HEK293 (cell line): ENCODE results near the gene ITPKC.

ENCODE experiments used
- CTCF ChIA-PET: fragments of 350-600 bp; formaldehyde crosslinking; extraction: SDS; loops from one replicate; lab custom pipeline; 2021; ENCODE audit warnings: antibody characterized with exemption; lab: Yijun Ruan, JAX
- POLR2A ChIA-PET: fragments of 300-600 bp; formaldehyde crosslinking; extraction: SDS; loops from one replicate; lab custom pipeline; 2020; ENCODE audit warnings: antibody characterized with exemption, inconsistent platforms; lab: Yijun Ruan, JAX
- H3K27ac ChIP-seq: fragments of 200-500 bp; sonication (Bioruptor generic); 2 replicates; pipeline ENCODE4 v1.5.1; 2014; ENCODE audit warnings: low read depth, low read length, control low read depth, inconsistent platforms; ENCODE audit errors: extremely low read depth
- H3K36me3 ChIP-seq, 2 experiments: fragments of 200-500 bp in 1 of 2; sonication (Bioruptor generic) in 1 of 2; 1 replicate in 1 of 2; 2 replicates in 1 of 2; pipeline ENCODE4 v1.5.1; 2014 to 2017; ENCODE audit warnings: inconsistent platforms in 2 of 2, low read length in 2 of 2; ENCODE audit not compliant: control insufficient read depth in 2 of 2, insufficient read depth in 1 of 2
- H3K4me1 ChIP-seq: fragments of 200-500 bp; sonication (Bioruptor generic); 2 replicates; pipeline ENCODE4 v1.5.1; 2014; ENCODE audit warnings: mild to moderate bottlenecking, low read length, inconsistent platforms; ENCODE audit not compliant: control insufficient read depth, insufficient read depth
- H3K4me3 ChIP-seq: 2 replicates; pipeline ENCODE4 v1.5.1; 2011; ENCODE audit warnings: low read depth, mild to moderate bottlenecking, control low read depth, low read length, moderate library complexity
- H3K9me3 ChIP-seq: fragments of 200-500 bp; sonication (Bioruptor generic); 2 replicates; pipeline ENCODE4 v1.5.1; 2014; ENCODE audit warnings: low read depth, low read length, inconsistent platforms; ENCODE audit not compliant: control insufficient read depth, insufficient read depth
- CTCF ChIP-seq: fragments of 450-650 bp; formaldehyde crosslinking; IDR thresholded peaks from 2 replicates; pipeline ENCODE4 v1.5.1; 2016; ENCODE audit warnings: missing biosample characterization, missing genetic modification characterization
- HOXD13 ChIP-seq: sonication (generic); formaldehyde crosslinking; IDR thresholded peaks from 2 replicates; pipeline ENCODE4 v1.8.0; 2022; ENCODE audit warnings: missing genetic modification reagents, borderline replicate concordance
- PRDM4 ChIP-seq: fragments of 450-650 bp; formaldehyde crosslinking; IDR thresholded peaks from 2 replicates; pipeline ENCODE4 v1.5.1; 2017; ENCODE audit warnings: missing biosample characterization, missing genetic modification characterization
- SP2 ChIP-seq: fragments of 450-650 bp; formaldehyde crosslinking; IDR thresholded peaks from 2 replicates; pipeline ENCODE4 v1.5.1; 2016; ENCODE audit warnings: missing biosample characterization, missing genetic modification characterization
- YY1 ChIP-seq: fragments of 450-650 bp; formaldehyde crosslinking; IDR thresholded peaks from 2 replicates; pipeline ENCODE4 v1.5.1; 2018; ENCODE audit warnings: missing biosample characterization, missing genetic modification characterization
- ZNF175 ChIP-seq: fragments of 450-650 bp; formaldehyde crosslinking; IDR thresholded peaks from 2 replicates; pipeline ENCODE4 v1.5.1; 2016; ENCODE audit warnings: missing biosample characterization, missing genetic modification characterization
- ZNF184 ChIP-seq: fragments of 450-650 bp; IDR thresholded peaks from 2 replicates; pipeline ENCODE4 v1.5.1; 2018; ENCODE audit warnings: missing biosample characterization, mild to moderate bottlenecking, missing genetic modification characterization
- ZNF24 ChIP-seq: fragments of 450-650 bp; formaldehyde crosslinking; IDR thresholded peaks from 2 replicates; pipeline ENCODE4 v1.5.1; 2016; ENCODE audit warnings: missing biosample characterization, missing genetic modification characterization
- ZNF311 ChIP-seq: fragments of 450-650 bp; formaldehyde crosslinking; IDR thresholded peaks from 2 replicates; pipeline ENCODE4 v1.5.1; 2017; ENCODE audit warnings: missing biosample characterization, missing genetic modification characterization, borderline replicate concordance
- ZNF350 ChIP-seq: fragments of 450-650 bp; formaldehyde crosslinking; IDR thresholded peaks from 2 replicates; pipeline ENCODE4 v1.5.0; 2017; ENCODE audit warnings: missing biosample characterization, mild to moderate bottlenecking, missing genetic modification characterization
- ZNF548 ChIP-seq: fragments of 450-650 bp; formaldehyde crosslinking; IDR thresholded peaks from 2 replicates; pipeline ENCODE4 v1.5.1; 2016; ENCODE audit warnings: missing biosample characterization, missing genetic modification characterization
- ZNF571 ChIP-seq: fragments of 450-650 bp; formaldehyde crosslinking; IDR thresholded peaks from 2 replicates; pipeline ENCODE4 v1.5.0; 2017; ENCODE audit warnings: missing biosample characterization, missing genetic modification characterization
- ZNF670 ChIP-seq: fragments of 450-650 bp; formaldehyde crosslinking; IDR thresholded peaks from 2 replicates; pipeline ENCODE4 v1.5.1; 2016; ENCODE audit warnings: missing biosample characterization, missing genetic modification characterization, low read depth
- ZNF707 ChIP-seq: fragments of 450-650 bp; formaldehyde crosslinking; IDR thresholded peaks from 2 replicates; pipeline ENCODE4 v1.5.1; 2016; ENCODE audit warnings: missing biosample characterization, missing genetic modification characterization
- ZSCAN30 ChIP-seq: fragments of 450-650 bp; IDR thresholded peaks from 2 replicates; pipeline ENCODE4 v1.5.1; 2018; ENCODE audit warnings: missing biosample characterization, mild to moderate bottlenecking, missing genetic modification characterization, moderate library complexity
- TF ChIP-seq, protein P1 (sequence below): fragments of 450-650 bp; formaldehyde crosslinking; IDR thresholded peaks from 2 replicates; pipeline ENCODE4 v1.5.1; 2016; ENCODE audit warnings: missing biosample characterization, missing genetic modification characterization
- TF ChIP-seq, protein P2 (sequence below): fragments of 450-650 bp; formaldehyde crosslinking; IDR thresholded peaks from 2 replicates; pipeline ENCODE4 v1.5.1; 2016; ENCODE audit warnings: missing biosample characterization, missing genetic modification characterization

The ITPKC gene

GRCh38 chr19:40677156-40677555 is 39.8 kb upstream of the ITPKC start:
- POLR2A ChIA-PET = no interaction called here
- peaks cover 71 to 90% of the 10 kb centered on the region in 2 experiments for H3K36me3 ChIP-seq
- CTCF ChIA-PET = interaction anchor here (0.5 to 1.0 kb wide), 2 partner anchors 42 to 66 kb away, joined by 4 read pairs; no protein-coding TSS in a partner anchor

DNA sequence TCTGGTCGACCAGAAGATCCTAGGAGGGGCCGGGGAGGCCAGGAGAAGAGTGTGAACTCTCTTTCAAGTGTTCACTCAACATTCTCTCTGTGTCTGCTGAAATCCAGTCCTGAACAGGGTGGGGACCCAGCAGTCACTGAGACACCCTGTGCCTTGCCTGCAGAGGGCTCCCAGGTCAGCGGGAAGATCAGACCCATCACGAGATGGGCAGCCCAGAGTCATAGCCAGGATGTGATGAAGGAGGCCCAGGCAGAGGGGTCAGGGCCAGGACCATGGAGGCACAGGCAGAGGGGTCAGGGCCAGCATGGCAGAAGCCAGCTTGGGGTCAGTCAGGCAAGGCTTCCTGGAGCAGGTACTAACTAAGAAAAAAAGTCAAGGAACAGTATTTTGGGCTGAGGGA is 35.9 kb upstream of the ITPKC start:
- no peak overlapping the region for H3K4me3 ChIP-seq
- CTCF ChIA-PET = interaction anchor here (0.7 kb wide), 1 partner anchor 261 kb away, joined by 3 read pairs; no protein-coding TSS in a partner anchor
- POLR2A ChIA-PET = no interaction called here
- H3K36me3 ChIP-seq = peaks cover 63 to 66% of the 10 kb centered on the region in 2 experiments
- H3K27ac ChIP-seq = no peak overlapping the region
- TF ChIP-seq ZSCAN30 (tag by site-specific recombination) (no peak), HOXD13 (CRISPR knock-in tag) (no peak), ZNF24 (tag by site-specific recombination) (no peak), YY1 (tag by site-specific recombination) (no peak), ZNF184 (no peak), CTCF (tag by site-specific recombination) (no peak), PRDM4 (tag by site-specific recombination) (no peak), SP2 (no peak), ZNF670 (tag by site-specific recombination) (no peak)
- no peaks in the 10 kb centered on the region for H3K9me3 ChIP-seq
- no peaks in the 10 kb centered on the region for H3K4me1 ChIP-seq

More at GRCh38 chr19:40677156-40677555, 39.8 kb upstream of the ITPKC start:
- no peak for TF ChIP-seq ZNF548 (tag by site-specific recombination)
- no peak for TF ChIP-seq ZNF175
- TF ChIP-seq, protein P1, sequence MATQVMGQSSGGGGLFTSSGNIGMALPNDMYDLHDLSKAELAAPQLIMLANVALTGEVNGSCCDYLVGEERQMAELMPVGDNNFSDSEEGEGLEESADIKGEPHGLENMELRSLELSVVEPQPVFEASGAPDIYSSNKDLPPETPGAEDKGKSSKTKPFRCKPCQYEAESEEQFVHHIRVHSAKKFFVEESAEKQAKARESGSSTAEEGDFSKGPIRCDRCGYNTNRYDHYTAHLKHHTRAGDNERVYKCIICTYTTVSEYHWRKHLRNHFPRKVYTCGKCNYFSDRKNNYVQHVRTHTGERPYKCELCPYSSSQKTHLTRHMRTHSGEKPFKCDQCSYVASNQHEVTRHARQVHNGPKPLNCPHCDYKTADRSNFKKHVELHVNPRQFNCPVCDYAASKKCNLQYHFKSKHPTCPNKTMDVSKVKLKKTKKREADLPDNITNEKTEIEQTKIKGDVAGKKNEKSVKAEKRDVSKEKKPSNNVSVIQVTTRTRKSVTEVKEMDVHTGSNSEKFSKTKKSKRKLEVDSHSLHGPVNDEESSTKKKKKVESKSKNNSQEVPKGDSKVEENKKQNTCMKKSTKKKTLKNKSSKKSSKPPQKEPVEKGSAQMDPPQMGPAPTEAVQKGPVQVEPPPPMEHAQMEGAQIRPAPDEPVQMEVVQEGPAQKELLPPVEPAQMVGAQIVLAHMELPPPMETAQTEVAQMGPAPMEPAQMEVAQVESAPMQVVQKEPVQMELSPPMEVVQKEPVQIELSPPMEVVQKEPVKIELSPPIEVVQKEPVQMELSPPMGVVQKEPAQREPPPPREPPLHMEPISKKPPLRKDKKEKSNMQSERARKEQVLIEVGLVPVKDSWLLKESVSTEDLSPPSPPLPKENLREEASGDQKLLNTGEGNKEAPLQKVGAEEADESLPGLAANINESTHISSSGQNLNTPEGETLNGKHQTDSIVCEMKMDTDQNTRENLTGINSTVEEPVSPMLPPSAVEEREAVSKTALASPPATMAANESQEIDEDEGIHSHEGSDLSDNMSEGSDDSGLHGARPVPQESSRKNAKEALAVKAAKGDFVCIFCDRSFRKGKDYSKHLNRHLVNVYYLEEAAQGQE (tag by site-specific recombination) = no peak
- TF ChIP-seq, protein P2, sequence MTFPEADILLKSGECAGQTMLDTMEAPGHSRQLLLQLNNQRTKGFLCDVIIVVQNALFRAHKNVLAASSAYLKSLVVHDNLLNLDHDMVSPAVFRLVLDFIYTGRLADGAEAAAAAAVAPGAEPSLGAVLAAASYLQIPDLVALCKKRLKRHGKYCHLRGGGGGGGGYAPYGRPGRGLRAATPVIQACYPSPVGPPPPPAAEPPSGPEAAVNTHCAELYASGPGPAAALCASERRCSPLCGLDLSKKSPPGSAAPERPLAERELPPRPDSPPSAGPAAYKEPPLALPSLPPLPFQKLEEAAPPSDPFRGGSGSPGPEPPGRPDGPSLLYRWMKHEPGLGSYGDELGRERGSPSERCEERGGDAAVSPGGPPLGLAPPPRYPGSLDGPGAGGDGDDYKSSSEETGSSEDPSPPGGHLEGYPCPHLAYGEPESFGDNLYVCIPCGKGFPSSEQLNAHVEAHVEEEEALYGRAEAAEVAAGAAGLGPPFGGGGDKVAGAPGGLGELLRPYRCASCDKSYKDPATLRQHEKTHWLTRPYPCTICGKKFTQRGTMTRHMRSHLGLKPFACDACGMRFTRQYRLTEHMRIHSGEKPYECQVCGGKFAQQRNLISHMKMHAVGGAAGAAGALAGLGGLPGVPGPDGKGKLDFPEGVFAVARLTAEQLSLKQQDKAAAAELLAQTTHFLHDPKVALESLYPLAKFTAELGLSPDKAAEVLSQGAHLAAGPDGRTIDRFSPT = 0 out of 2 replicates have a peak, but pooled peaks have one; percentile 30
- TF ChIP-seq ZNF707 (tag by site-specific recombination) = no peak
- TF ChIP-seq ZNF311 (tag by site-specific recombination) = no peak
- no peak for TF ChIP-seq ZNF350 (tag by site-specific recombination)
- no peak for TF ChIP-seq ZNF571
- TF ChIP-seq, all 188 proteins: peak for 1
- Histone ChIP-seq H3K9me3 (no peaks in the 10 kb centered on the region; the same call in 1 of the 2 replicates), H3K27ac (no peak overlapping the region), H3K4me1 (peaks cover 3% of the 10 kb centered on the region; the same call in 1 of the 2 replicates), H3K4me3 (no peak overlapping the region)
